Fibroblast of the aortic adventitia (primary cell): ENCODE measurements around the gene AFF3. TPM values are rescaled to one million over a fixed set of nuclear protein-coding genes. Genes with fewer than 3 reads are reported as not detected.
"Not testable (repeated sequence)": the region's sequence is repeated elsewhere in the genome, so short reads cannot be mapped to it uniquely, and the experiment has no call there.

ENCODE experiments used
- DNase-seq: peaks from one replicate; pipeline ENCODE4 v3.0.0-alpha.2; 2010; ENCODE audit warnings: low read depth
- H3K4me3 ChIP-seq: 2 replicates; pipeline ENCODE4 v1.5.1; 2011; ENCODE audit warnings: low read depth, mild to moderate bottlenecking, control low read depth, low read length, moderate library complexity
- total RNA-seq: library from RNA; depleted of rRNA; stranded (reverse); fragments of >200 nt; gene quantifications from 2 replicates; pipeline ENCODE4 v1.2.3, GENCODE V29; 2012; ENCODE audit warnings: low replicate concordance
- TF ChIP-seq, protein P1 (sequence below): IDR thresholded peaks from 2 replicates; pipeline ENCODE4 v1.5.1; 2011; ENCODE audit warnings: mild to moderate bottlenecking, low read length, control low read depth, inconsistent platforms; ENCODE audit not compliant: insufficient read depth

Gene AFF3
- total RNA-seq, 1 donor, result 4.2 TPM

GRCh38 chr2:100109986-100110613 lies 32.3 kb downstream of the AFF3 start:
- no peak overlapping the region for H3K4me3 ChIP-seq
- TF ChIP-seq, protein P1, sequence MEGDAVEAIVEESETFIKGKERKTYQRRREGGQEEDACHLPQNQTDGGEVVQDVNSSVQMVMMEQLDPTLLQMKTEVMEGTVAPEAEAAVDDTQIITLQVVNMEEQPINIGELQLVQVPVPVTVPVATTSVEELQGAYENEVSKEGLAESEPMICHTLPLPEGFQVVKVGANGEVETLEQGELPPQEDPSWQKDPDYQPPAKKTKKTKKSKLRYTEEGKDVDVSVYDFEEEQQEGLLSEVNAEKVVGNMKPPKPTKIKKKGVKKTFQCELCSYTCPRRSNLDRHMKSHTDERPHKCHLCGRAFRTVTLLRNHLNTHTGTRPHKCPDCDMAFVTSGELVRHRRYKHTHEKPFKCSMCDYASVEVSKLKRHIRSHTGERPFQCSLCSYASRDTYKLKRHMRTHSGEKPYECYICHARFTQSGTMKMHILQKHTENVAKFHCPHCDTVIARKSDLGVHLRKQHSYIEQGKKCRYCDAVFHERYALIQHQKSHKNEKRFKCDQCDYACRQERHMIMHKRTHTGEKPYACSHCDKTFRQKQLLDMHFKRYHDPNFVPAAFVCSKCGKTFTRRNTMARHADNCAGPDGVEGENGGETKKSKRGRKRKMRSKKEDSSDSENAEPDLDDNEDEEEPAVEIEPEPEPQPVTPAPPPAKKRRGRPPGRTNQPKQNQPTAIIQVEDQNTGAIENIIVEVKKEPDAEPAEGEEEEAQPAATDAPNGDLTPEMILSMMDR, result no peak
- DNase-seq, result no peak

DNA sequence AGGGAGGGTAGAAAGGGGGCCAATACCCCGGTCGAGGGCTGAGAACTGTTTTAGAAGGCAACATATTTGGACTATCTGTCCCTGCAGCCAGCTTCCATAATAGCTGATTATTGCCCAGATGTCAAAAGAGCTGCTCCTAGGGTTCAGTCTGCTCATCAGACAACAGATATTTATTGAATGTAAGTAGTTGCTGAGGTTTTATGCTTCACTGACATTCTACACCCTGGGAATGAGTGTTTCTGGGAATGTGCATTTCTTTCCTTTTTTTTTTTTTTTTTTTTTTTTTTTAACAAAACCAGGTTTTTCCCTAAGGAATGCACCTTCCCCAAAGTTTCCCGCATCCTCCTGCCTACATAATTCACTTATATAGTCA lies 33.8 kb downstream of the AFF3 start:
- DNase-seq, result not testable (repeated sequence)

GRCh38 chr2:100107906-100108647 lies 34.3 kb downstream of the AFF3 start:
- TF ChIP-seq, protein P1, result no peak
- H3K4me3 ChIP-seq, result no peak overlapping the region
- DNase-seq, result no peak

More for the DNA sequence above, 33.8 kb downstream of the AFF3 start:
- not testable (repeated sequence) for H3K4me3 ChIP-seq

DNA sequence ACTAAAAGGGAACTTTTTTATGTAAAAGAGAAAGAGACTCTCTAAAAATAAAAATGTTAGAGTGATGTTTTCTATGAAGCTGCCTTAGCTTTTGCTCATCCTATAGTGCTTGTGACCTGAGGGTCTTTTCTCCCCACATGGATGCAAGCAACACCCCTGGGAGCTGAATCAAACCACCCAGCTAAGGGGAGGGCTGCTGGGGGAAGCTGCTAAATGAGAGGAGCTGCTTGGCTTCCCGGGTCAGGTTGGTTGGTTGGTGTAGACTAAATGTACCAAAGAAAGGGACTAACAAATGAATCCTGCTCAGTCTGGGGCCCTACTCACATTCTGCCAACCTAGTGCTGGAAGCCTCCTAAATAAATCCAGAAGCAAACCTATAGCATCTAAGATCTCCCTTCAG lies 35.0 kb downstream of the AFF3 start:
- no peak for DNase-seq
- no peak overlapping the region for H3K4me3 ChIP-seq
- TF ChIP-seq, protein P1, result no peak

- DNase-seq, result no peak
- TF ChIP-seq, protein P1, result no peak
Measured at GRCh38 chr2:100106460-100106859, 35.9 kb downstream of the AFF3 start.

DNA sequence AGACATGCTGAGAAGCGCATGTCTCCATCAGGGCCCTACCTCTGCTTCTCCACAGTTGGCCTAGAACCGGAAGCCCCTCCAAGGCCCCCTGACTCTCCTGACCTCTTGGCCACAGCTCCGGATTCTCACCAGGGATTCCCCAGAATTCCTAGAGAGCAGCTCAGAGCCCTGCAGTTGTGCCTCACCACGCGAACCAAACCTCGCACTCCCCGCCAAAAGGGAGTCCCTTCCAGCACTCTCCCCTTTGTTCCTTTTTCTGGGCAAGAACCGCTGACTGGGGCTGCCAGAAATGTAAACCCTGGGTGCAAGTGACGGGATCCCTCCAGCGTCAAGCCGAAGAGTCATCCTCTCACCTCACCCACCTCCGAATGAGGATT lies 36.7 kb downstream of the AFF3 start:
- H3K4me3 ChIP-seq, result no peak overlapping the region

More at GRCh38 chr2:100106460-100106859, 35.9 kb downstream of the AFF3 start:
- H3K4me3 ChIP-seq, result no peak overlapping the region

More for the DNA sequence above, 36.7 kb downstream of the AFF3 start:
- DNase-seq, result no peak
- TF ChIP-seq, protein P1, result no peak
